Gastrocnemius medialis (tissue), 4 donors: ENCODE results near the gene TESPA1. TPM values are rescaled to one million over a fixed set of nuclear protein-coding genes. Genes with fewer than 3 reads are reported as not detected.
"Not testable (repeated sequence)": the region's sequence is repeated elsewhere in the genome, so short reads cannot be mapped to it uniquely, and the experiment has no call there.

ENCODE experiments used
- ATAC-seq, 2 donors: fragments of 150-250 bp; one replicate each; pipeline ENCODE4 v1.9.1; 2016
- DNase-seq, 2 donors: peaks; one replicate each; pipeline ENCODE4 v3.0.0-alpha.2; 2019
- H3K27ac ChIP-seq, 4 donors: fragments of 200-600 bp; sonication (generic); 1 replicate in 1 of 4; 2 replicates in 3 of 4; pipeline ENCODE4 v1.5.1; 2016 to 2018; ENCODE audit warnings: mild to moderate bottlenecking in 2 of 4, moderate library complexity in 1 of 4
- H3K27me3 ChIP-seq, 3 donors: fragments of 200-600 bp; sonication (generic) in 2 of 3; 1 replicate in 1 of 3; 2 replicates in 2 of 3; pipeline versions ENCODE4 v1.5.1 to v1.6.0; 2016 to 2019; ENCODE audit warnings: mild to moderate bottlenecking in 1 of 3, moderate library complexity in 1 of 3
- H3K36me3 ChIP-seq, 2 donors: fragments of 200-600 bp; sonication (generic) in 1 of 2; one replicate each; pipeline ENCODE4 v1.5.1; 2017 to 2018
- H3K4me1 ChIP-seq, 2 donors: fragments of 200-600 bp; sonication (generic) in 1 of 2; one replicate each; pipeline ENCODE4 v1.5.1; 2016 to 2017; ENCODE audit warnings: mild to moderate bottlenecking in 2 of 2
- H3K4me3 ChIP-seq, 4 donors: fragments of 200-600 bp; sonication (generic) in 3 of 4; 1 replicate in 1 of 4; 2 replicates in 3 of 4; pipeline ENCODE4 v1.5.1; 2016 to 2019; ENCODE audit warnings: mild to moderate bottlenecking in 2 of 4
- H3K9me3 ChIP-seq, 3 donors: fragments of 200-600 bp; sonication (generic) in 2 of 3; 1 replicate in 1 of 3; 2 replicates in 2 of 3; pipeline ENCODE4 v1.5.1; 2016 to 2019
- POLR2A ChIP-seq, 2 donors: fragments of 450-650 bp; IDR thresholded peaks; one replicate each; pipeline ENCODE4 v1.6.1; 2017; ENCODE audit warnings: antibody characterized with exemption in 2 of 2, mild to moderate bottlenecking in 2 of 2, moderate library complexity in 2 of 2
- in situ Hi-C, 4 donors: fragments of 200-750 bp; cut with MboI; loops; one replicate each; pipeline versions ENCODE4 v1.15.0 to v1.8.0; 2017; ENCODE audit warnings: low sequenced_read_pairs in 4 of 4
- intact Hi-C: fragments of 100-400 bp; cut with DNase I; formaldehyde crosslinking; loops from one replicate; pipeline ENCODE4 v1.15.1; 2023; ENCODE audit warnings: low total_unique reads
- total RNA-seq, 4 donors: library from RNA; depleted of rRNA; stranded (reverse); fragments of >200 nt; gene quantifications; one replicate each; pipeline versions ENCODE4 v1.1.0 to v1.2.3, GENCODE V29; 2016
- TF ChIP-seq, protein P1 (sequence below), 5 experiments: fragments of 450-650 bp in 3 of 5; fragments of 200-600 bp in 2 of 5; sonication (generic) in 2 of 5; IDR thresholded peaks in 4 of 5; conservative IDR thresholded peaks in 1 of 5; 1 replicate in 4 of 5; 2 replicates in 1 of 5; pipeline ENCODE4 v1.5.1; 2016 to 2019; ENCODE audit warnings: antibody characterized with exemption in 5 of 5, mild to moderate bottlenecking in 3 of 5, moderate library complexity in 3 of 5

TESPA1 gene
- total RNA-seq, 4 donors from 2014 or later = 0.94 to 1.1 TPM; not detected in 2

DNA sequence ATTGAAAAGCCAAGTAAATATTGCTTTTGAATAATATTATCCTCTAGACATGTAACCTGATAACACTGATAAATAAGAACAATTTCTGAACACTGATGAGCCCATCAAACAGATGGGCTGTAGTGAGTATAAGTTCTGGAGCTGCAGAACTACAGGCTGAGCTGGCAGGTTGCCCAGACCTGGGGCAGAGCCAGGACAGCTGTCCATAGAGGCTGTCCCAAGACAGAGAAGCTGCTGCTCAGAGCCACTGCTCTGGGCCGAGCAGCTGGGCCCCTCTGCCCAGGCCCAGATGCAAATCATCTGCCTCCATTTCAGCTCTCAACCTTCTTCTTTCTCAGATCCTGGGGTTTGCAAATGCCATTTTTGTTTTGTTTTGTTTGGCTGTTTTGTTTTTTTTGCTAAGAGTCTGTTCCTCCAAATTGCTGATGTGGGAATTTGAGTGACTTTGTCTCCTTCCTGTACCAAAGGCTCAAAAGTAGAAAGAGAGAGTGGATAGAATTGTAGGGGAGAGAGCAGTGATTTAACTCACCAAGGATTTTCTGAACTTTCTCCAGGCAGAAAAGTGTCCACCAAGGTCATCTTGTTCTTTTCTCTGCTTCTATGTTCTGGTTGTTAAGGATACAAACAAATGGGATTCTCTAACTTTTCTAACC is 4.0 kb upstream of the TESPA1 start:
- Histone ChIP-seq H3K9me3 (no peaks in the 10 kb centered on the region), H3K27me3 (no peaks in the 10 kb centered on the region), H3K27ac (no peak overlapping the region), H3K4me1 (peaks cover 0 to 4% of the 10 kb centered on the region in 2 donors), H3K36me3 (no peaks in the 10 kb centered on the region), H3K4me3 (no peak overlapping the region)
- DNase-seq (peak; percentile 52 to 63), ATAC-seq (peak; percentile 53 to 63)
- no peak for TF ChIP-seq POLR2A (IDR thresholded peaks at IDR 0.05)
- TF ChIP-seq, protein P1, sequence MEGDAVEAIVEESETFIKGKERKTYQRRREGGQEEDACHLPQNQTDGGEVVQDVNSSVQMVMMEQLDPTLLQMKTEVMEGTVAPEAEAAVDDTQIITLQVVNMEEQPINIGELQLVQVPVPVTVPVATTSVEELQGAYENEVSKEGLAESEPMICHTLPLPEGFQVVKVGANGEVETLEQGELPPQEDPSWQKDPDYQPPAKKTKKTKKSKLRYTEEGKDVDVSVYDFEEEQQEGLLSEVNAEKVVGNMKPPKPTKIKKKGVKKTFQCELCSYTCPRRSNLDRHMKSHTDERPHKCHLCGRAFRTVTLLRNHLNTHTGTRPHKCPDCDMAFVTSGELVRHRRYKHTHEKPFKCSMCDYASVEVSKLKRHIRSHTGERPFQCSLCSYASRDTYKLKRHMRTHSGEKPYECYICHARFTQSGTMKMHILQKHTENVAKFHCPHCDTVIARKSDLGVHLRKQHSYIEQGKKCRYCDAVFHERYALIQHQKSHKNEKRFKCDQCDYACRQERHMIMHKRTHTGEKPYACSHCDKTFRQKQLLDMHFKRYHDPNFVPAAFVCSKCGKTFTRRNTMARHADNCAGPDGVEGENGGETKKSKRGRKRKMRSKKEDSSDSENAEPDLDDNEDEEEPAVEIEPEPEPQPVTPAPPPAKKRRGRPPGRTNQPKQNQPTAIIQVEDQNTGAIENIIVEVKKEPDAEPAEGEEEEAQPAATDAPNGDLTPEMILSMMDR (IDR thresholded peaks at IDR 0.05 in 4 of 5, conservative IDR thresholded peaks at IDR 0.05 in 1 of 5) = no peak
- intact Hi-C loops (no loop called here), in situ Hi-C loops (no loop called here)

DNA sequence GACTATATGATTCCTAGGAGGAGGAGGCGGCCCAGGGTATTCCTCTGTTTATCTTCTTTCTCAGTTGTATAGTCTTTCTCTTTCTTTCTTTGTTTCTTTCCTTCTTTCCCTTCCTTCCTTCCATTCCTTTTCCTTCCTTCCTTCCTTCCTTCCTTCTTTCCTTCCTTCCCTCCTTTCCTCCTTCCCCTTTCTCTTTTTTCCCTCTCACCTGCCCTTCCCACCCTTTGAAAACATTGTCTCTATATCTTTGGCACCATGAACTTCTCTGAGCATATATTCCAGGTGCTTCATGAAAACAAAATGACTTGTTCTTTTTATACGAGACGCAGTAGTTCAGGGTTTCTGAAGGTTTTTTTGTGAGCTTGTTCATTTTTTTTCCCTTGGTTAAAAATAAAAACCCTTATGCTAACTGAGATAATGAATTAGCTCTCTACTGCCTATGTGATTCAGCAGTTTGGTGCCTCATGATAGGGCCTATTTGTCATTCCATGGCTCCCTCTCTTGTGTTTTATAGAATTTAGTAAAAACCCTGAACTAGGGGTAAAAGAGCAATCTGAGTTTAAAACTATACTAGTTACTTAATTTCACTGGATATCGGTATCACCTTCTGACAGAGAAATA is 3.2 kb upstream of the TESPA1 start:
- TF ChIP-seq, protein P1 (IDR thresholded peaks at IDR 0.05 in 4 of 5, conservative IDR thresholded peaks at IDR 0.05 in 1 of 5) = no peak
- no peak for TF ChIP-seq POLR2A (IDR thresholded peaks at IDR 0.05)
- in situ Hi-C loops = no loop called here
- intact Hi-C loops = no loop called here
- Histone ChIP-seq H3K4me3 (no peak overlapping the region), H3K27me3 (no peaks in the 10 kb centered on the region), H3K4me1 (peaks cover 0 to 4% of the 10 kb centered on the region in 2 donors), H3K36me3 (no peaks in the 10 kb centered on the region), H3K9me3 (no peaks in the 10 kb centered on the region), H3K27ac (no peak overlapping the region)
- DNase-seq (no peak), ATAC-seq (no peak)

DNA sequence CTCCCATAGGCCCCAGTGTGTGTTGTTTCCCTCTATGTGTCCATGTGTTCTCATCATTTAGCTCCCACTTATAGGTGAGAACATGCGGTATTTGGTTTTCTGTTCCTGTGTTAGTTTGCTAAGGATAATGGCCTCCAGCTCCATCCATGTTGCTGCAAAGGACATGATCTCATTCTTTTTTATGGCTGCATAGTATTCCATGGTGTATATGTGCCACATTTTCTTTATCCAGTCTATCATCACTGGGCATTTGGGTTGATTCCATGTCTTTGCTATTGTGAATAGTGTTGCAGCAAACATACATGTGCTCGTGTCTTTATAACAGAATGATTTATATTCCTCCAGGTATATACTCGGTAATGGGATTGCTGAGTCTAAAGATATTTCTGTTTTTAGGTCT is 2.2 kb upstream of the TESPA1 start:
- H3K27ac ChIP-seq, intact Hi-C loops, in situ Hi-C loops, DNase-seq, H3K9me3 ChIP-seq, ATAC-seq, H3K27me3 ChIP-seq, H3K4me1 ChIP-seq, H3K36me3 ChIP-seq, H3K4me3 ChIP-seq: not testable (repeated sequence)

DNA sequence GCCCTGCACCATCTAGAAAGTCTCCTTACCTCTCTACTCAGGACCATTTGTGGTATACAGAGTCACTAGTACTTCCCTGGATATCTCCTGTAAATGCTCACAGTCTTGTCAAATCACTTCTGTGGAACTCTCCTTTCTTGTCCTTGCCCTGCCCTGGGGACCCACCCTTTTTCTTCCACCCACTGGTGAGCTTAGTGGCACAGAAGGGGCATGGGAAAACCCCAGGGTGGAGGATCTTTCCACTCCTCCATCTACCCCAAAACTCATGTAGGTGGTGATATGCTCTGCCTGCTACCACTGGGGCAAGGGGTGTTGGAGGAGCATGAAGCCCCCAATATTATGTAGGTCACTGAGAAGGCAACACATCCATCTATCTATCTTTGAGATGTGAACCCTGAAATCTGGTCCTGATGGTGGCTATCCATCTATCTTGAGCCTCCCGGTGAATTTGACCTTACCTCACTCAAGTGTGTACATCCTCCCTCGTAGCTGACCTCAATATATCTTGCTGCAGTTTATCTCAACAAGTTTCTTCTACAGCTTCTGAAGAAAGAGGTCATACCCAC is 943 bp downstream of the TESPA1 start:
- in situ Hi-C loops (no loop called here), intact Hi-C loops (no loop called here)
- H3K4me1 ChIP-seq = no peaks in the 10 kb centered on the region
- no peak for TF ChIP-seq POLR2A (IDR thresholded peaks at IDR 0.05)
- TF ChIP-seq, protein P1 (IDR thresholded peaks at IDR 0.05 in 4 of 5, conservative IDR thresholded peaks at IDR 0.05 in 1 of 5) = no peak
- H3K9me3 ChIP-seq = no peaks in the 10 kb centered on the region
- H3K4me3 ChIP-seq = no peak overlapping the region
- no peaks in the 10 kb centered on the region for H3K36me3 ChIP-seq
- H3K27me3 ChIP-seq = no peaks in the 10 kb centered on the region
- no peak for ATAC-seq
- H3K27ac ChIP-seq = no peak overlapping the region
- no peak for DNase-seq

- Histone ChIP-seq H3K4me3 (no peak overlapping the region), H3K36me3 (no peaks in the 10 kb centered on the region), H3K27me3 (no peaks in the 10 kb centered on the region), H3K4me1 (no peaks in the 10 kb centered on the region), H3K27ac (no peak overlapping the region), H3K9me3 (no peaks in the 10 kb centered on the region)
- DNase-seq = no peak
- intact Hi-C loops = no loop called here
- no peak for TF ChIP-seq POLR2A (IDR thresholded peaks at IDR 0.05)
- TF ChIP-seq, protein P1 (IDR thresholded peaks at IDR 0.05 in 4 of 5, conservative IDR thresholded peaks at IDR 0.05 in 1 of 5) = no peak
- ATAC-seq = no peak
- in situ Hi-C loops = no loop called here
These were observed 2.8 kb downstream of the TESPA1 start for GRCh38 chr12:54981796-54982195.
